ENCODE results near the gene ZNF362.

DNA sequence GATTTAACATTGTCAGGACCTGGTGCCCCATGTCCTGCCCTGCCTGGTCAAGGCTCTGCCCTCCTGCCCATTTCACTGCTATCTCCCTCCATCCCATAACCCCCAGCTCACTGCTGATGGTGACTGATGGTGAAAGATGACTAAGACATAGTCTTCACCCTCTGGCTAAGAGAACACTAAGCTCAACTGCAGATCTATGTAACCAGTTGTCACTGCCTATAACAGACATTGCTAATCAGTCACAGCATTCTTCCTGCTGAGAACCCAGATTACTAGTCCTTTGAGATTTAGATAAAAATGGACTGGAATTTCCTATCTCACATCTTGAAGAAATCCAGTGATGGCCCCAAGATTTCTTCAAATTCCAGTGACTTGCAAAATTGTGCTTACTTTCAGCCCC is 8.0 kb upstream of the ZNF362 start:
- TF ChIP-seq, protein P1, sequence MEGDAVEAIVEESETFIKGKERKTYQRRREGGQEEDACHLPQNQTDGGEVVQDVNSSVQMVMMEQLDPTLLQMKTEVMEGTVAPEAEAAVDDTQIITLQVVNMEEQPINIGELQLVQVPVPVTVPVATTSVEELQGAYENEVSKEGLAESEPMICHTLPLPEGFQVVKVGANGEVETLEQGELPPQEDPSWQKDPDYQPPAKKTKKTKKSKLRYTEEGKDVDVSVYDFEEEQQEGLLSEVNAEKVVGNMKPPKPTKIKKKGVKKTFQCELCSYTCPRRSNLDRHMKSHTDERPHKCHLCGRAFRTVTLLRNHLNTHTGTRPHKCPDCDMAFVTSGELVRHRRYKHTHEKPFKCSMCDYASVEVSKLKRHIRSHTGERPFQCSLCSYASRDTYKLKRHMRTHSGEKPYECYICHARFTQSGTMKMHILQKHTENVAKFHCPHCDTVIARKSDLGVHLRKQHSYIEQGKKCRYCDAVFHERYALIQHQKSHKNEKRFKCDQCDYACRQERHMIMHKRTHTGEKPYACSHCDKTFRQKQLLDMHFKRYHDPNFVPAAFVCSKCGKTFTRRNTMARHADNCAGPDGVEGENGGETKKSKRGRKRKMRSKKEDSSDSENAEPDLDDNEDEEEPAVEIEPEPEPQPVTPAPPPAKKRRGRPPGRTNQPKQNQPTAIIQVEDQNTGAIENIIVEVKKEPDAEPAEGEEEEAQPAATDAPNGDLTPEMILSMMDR (conservative IDR thresholded peaks at IDR 0.05; ENCODE audit: low read depth, low read length) = no peak
- no peak for TF ChIP-seq EZH2 (IDR thresholded peaks at IDR 0.05; ENCODE audit: low read length, unreplicated experiment)
